ENCODE results near the gene SMIM38.

SMIM38 gene

DNA sequence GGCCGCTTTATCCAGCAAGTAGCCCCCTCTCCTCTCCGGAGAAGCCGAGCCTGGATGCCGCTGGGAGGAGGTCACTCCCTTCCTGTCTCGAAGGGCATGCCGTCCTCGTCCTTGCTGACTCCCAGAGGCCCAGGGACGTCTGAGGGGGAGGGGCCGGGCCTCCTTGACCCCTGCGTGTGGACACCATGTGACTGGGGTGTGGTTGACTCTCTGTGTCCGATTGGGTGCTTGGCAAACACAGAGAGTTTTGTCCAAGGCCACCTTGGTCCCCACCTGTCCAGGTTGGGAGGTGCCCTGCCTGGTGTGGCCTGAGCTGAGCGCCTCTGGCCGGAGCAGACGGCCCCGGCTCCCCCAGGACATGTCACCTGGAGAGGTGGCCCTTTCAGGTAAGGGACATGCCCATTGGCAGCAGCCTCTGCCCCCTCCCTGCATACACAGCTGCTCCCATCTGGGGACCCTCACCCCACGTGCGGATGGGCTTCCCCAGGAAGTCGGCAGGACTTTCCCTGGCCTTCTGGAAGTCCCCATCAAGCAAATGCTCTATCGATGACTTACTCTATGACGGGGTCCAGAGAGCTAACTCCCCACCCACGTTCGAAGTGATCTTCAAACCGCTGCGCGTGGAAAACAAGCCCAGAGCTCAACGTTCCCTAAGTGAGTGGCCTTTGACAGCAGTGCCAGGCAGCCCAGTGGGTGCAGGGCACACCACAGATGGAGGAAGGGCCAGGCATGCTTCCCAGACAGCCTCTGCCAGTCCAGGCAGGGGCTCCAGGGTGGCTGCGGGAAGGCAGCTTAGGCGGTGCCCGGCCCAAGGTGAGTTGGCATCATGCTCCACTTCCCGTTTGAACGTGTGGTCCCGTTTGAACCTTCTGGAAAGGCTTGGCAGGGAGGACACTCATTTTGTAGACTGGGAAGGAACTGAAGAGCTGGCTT is at the start of gene SMIM38:
SMIM38 (plus strand) TSS at position 634 of the 933 bp plus-strand sequence. CDS start 1,912 bp downstream, outside the sequence.
- DNase-seq (ENCODE audit: low spot score), result peak; percentile 34

DNA sequence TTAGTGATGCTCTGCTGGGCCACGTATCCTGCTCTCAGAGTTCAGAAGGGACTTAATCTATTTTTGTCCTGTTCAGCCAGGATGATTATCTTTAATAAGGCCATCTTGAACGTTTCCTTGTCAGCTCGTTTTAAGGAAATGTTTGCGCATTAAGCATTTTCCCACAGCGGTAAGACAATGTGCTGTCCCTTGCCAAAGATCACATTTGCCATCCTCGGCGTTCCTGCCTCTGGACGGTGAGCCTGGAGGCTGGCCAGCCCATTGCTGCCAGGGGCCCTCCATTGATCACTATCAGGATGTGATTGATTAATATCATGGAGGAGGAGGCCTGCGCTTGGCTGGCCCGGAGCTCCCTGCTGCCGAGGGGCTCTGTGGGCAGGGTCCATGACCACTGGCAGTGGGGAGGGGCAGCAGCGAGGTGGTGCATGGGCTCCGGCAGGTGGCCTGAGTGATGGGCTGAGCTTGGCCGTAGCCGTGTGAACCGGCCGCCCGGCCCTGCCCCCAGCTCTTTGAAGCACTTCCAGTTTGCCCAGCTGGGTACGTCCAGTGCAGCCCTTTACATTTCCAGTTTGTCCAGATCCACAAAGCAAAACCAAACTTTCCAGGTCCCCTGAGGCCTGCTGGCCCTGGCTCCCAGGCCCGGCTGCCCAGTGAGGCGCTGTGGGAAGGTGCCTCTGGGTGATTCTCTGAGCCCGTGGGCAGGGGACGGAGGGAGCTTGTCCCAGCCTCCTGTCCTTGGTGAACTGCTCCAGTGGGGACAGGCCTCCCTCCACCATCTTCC is 49.5 kb upstream of the SMIM38 start:
- no peak for DNase-seq (ENCODE audit: low spot score)

DNA sequence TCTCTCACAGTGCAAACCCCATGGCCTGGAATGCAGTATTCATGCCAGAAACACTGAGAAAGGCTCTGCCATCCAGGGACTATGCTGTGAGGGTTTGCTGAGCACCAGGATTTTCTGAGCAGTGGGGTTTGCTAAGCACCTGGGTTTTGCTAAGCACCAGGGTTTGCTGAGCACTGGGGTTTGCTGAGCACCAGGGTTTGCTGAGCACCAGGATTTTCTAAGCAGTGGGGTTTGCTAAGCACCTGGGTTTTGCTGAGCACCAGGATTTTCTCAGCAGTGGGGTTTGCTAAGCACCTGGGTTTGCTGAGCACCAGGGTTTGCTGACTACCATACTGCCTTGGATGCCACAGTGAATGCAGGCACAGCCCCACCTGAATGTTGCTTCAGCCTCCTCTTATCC is 48.3 kb upstream of the SMIM38 start:
- DNase-seq (ENCODE audit: low spot score), result no peak

DNA sequence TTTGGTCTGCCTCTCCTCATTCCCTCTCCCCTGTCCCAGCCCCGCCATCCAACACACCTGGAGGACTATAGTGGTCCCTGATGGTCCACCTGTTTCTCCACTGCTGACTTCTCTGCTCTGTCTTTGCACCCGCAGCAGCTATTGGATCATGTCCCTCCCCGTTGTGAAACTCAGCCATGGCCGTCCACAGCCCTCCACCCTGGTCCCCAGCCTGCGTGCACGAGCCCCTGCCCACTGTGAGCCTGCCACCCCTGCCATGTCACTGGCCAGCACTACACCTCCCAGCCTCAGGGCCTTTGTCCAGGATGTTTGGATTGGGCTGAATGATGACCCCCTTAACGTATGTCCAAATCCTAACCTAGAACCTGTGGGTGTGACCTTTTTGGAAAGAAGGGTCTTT is 47.7 kb upstream of the SMIM38 start:
- DNase-seq (ENCODE audit: low spot score), result no peak

DNA sequence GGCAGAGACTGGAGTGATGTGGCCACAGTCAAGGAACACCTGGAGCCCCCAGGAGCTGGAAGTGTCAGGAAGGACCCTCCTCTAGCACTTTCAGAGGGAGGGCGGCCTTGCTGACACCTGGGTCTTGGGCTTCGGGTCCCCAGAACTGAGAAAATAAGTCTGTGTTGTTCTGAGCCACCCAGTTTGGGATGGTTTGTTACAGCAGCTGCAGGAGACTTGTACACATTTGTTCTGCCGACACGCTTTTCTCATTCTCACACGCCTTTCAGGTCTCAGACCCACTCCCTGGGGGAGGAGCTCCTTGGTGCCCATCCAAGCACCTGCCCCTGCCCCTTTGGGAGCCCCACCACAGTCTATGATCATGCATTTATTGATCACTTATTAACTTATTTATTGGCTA is 47.2 kb upstream of the SMIM38 start:
- DNase-seq (ENCODE audit: low spot score), result no peak

DNA sequence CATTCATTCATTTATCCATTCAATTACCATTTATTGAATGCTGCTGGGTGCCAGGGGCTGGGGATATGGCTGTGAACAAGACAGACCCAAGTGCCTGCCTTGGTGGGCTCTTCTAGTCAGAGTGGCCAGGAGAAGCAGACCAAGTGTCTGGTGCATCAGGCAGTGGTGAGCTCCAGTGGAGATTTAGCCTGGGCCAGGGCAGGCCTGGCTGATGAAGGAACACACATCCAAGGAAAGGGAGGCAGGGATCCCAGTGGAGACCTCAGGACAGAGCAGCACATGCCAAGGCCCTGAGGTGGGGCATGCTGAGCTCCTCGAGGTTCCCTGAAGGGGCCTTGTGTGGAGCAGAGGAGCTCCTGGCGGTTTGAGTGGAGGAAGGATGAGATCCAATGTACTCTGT is 46.6 kb upstream of the SMIM38 start:
- no peak for DNase-seq (ENCODE audit: low spot score)

DNA sequence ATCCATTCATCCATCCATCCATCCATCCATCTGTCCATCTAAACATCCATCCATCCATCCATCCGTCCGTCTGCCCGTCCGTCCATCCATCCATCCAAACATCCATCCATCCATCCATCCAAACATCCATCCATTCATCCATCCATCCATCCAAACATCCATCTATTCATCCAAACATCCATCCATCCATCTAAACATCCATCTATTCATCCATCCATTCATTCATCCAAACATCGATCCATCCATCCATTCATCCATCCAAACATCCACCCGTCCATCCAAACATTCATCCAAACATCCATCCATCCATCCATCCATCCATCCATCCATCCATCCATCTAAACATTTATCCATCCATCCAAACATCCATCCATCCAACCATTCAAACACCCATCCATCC is 45.3 kb upstream of the SMIM38 start:
- DNase-seq (ENCODE audit: low spot score), result no peak

DNA sequence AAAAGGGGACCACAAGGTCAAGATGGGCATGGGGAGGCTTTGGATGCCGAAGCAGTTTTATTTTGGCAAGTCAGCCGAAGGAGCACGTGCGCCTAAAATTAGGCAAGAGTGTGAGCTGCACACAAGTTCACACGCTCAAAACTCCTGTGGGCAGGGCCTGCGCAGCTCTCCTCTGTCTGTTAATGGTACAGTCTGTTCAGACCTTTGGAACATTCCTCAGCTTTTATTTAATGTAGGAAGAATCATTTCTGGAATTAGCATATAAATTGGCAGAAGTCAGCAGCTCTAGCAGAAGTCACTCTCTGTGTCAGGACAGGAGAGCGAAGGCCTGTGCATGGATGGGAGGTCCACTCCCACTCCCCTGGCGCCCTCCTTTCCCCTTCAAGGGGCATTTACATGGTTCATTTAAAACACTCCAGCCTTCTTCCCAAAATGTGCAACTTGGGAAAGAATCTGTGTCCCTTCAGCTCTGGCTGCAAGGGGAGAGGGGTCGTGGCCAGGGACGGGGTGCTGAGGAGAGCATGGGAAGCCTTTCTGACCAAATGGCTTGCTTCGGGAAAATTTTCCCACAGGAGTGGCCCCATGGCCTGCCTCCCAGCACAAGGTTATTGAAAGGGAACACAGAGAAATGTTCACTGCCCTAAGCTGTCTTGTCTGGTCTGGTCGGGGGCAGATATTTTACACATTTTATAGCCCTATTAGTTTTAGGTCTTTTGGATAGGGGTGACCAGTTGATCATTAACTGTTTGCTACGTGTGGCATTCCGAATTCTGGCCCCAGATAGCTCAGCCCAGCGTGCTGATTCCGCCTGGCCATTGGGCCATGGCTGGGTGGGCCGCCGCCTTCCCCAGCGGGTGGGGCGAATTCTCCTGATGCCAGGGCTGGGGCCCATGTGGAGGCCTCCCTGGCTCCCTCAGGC is 43.9 kb upstream of the SMIM38 start:
- no peak for DNase-seq (ENCODE audit: low spot score)

DNA sequence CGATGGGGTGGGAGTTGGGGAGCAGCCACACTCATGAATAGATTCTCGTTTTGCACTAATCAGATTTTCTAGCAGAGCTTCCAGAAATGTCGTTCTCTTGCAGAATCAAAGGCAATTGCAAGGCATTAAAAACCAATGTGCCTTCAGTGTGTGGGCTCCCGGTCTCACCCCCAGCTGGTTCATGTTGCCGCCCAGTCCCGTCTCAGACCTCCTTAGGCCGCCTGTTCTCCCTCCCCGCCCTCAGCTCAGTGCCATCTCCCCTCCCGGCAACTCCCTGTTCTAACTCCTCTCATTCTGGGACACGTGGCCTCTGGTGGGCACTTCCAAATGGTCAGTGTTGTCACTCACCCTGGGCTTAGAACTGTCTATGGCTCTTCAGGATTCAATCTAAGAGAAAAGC is 42.5 kb upstream of the SMIM38 start:
- no peak for DNase-seq (ENCODE audit: low spot score)

DNA sequence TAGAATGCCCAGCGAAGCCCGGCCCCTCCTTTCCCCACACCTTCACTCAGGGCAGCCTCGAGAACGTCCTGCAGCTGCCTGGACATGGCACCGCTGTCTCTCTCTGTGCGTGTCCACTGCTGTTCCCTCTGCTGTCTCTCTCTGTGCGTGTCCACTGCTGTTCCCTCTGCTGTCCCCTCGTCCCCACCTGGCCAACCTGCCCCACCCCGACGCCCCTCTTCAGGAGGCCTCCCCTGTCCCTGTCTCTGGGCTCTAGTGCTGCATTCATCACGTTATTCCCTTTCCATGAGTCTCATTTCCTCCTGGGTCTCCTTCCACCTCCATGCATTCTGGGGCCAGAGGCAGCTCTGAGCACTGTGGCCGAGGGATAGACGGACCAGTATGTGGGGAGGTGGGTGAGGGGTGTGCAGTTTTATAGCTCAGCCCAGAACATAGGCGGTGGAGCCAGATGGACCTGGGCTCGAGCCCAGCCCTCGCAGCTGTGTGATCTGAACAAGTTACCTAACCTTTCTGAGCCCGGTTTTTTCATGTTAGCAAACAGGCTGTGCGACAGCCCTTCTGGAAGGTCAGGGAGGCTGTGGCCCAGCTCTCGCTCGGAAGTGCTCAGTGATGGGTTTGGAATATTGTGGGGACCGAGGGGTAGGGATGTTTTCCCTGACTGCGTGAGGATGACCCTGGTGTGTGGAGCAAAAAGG is 41.9 kb upstream of the SMIM38 start:
- no peak for DNase-seq (ENCODE audit: low spot score)

DNA sequence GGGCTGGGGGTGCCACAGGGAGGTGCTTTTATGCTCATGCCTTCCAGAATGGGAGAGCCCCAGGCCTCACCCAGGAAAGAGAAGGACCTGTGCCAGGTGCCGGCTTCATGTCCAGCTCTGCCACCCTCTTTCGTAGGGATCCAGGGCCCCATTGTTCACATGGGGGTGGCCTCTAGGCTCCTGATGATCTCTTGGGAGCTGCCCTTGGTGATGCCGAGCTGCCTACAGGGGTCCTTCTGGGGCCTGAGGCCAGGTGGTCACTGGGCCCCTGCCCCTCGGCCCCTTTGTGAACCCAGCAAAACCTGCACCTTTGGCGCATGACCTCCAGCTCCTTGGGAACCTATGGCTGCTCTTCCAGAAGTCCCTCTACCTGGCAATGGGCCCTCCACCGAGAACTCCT is 41.4 kb upstream of the SMIM38 start:
- DNase-seq (ENCODE audit: low spot score), result no peak

DNA sequence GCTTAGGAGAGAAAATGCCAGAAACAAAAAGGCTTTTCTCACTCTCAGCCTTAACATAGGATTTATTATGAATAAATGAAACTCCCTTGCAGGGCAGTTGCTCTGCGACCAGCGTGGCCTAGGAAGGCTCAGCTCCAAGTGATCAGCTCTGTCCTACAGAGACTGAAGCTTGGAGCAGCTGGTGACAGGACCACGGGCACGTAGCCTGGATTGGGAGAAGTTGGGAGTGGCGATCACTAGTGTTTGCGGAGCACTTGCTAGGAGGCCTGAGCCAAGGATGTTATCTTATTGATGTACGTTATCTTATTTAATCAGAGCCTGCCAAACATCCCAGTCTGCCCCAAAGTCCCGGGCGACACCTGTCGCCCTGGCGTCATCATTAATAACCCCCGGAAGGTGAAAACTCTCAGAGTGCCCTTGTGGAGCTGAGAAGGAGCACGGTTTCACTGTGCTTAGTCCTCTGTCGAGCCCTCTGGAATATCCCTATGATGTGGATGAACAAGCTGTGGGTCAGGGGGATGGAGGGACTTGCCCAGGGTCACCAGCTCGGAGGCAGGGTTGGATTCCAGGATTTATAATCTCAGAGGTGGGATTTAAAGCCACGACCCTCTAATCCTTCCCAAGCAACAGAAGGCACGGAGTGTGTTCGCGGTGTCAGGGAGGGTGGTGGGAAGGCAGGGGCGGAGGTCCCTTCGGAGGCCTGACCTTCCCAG is 40.8 kb upstream of the SMIM38 start:
- DNase-seq (ENCODE audit: low spot score), result no peak

DNA sequence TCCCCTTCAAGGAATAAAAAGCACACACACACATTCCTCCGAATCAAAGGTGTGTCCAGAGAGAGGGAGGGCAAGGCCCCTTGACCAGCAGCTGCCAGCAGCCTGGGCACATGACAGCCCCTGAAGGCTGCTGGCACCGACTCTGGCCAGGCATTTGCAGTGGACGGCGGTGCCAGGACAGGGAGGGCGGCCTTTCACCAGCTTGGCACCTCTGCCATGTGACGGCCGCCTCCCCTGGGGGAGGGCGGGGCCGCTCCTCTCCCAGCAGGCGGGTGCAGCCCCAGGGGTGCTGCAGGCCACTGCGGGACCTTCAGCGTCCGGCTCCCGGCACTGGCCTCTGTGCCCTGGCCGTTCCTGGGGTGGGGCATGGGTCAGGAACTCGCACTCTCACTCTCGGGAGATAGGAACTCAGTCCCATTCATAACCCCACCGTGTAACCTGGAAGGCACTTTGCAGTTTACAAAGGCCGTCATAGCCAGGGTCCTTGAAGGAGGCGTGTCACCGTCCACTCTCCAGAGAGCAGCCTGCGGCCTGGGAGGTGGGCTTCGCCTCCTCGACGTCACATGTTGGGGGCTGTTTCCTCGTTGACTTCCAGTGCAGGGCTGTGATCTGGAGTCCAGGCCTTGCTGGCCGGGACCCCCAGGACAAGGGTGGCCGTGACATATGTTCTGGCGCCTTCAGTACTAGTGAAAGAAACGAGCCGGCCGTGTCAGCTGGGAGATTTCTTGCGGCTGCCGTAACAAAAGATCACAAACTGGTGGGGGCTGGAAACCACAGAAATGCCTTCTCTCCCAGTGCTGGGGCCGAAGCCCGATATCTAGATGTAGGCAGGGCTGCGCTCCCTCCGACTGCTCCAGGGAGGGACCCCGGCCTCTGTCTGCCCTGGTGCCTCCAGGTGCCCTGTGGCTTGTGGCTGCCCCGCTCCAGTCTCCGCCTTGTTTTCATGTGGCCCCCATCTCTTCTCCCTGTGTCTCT is 39.9 kb upstream of the SMIM38 start:
- DNase-seq (ENCODE audit: low spot score), result no peak

DNA sequence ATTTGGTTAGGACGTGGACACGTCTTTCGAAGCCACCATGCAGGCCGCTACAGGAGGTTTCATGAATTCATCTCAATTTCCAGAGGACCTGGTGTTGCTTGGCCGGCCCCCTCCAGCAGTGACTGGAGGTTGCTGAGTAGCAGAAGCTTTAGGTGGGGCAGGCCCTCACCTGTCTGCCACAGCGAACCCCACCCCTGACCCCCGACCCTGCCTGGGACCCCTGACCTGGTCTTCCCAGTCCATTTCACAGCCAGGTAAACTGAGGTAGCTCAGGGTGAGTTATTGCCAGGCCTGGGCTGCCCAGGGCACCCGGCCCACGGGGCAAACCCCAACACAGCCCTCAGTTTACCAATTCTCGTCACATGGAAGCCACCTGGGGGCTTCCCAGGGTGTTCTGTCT is 39.1 kb upstream of the SMIM38 start:
- no peak for DNase-seq (ENCODE audit: low spot score)

DNA sequence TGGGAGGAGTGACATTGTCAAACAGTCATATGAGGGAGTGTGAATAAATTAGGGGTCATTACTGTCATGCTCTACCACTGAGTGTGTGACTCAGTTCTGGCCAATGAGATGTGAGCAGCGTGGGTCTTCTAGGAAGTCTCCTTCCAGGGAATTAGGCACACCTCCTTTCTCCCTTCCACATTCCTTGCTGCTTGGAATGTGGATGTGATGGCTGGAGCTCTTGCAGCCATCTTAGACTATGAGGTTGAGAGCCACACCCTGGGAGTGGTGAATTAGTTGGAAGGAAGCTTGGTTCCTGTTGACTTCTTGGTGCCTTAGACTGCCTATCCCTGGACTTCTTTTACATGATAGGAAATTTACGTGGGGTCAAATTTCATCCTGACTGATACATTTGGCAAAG is 36.5 kb upstream of the SMIM38 start:
- no peak for DNase-seq (ENCODE audit: low spot score)

DNA sequence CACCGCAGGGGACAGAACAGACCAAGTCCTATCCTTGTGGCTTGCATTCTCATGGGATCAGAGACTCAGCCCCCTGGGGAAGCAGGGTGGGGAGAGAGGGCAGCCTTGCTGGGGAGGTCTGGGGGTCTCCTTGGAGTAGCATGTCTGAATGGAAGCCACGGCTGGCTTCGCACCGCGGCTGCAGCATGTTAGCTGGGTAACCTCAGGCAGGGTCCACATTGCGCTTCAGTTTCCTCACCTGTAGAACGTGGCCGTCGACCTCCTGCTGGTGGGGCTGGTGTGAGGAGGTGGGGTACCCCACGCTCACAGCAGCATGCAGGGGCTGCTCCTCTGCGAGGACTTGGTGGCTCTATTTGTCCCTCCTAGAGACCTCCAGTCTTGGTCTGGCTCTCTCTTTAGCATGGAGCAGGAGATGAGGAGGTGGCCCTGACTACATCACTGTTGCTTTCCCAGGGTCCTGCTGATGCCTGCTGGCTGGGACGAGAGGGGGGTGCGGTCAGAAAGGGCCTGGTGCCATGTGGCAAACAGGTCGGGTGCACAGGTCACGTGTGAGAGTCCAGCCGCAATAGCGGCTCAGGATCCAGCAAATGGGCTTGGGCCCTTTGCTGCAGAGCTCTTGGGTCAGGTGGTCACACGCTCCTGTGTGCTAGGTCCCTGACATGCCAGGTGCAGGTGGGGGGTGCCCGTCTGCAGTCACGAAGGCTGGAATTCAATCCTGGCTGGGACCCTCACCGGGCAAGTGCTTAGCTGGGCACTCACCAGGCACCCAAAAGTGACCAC is 35.4 kb upstream of the SMIM38 start:
- DNase-seq (ENCODE audit: low spot score), result no peak

DNA sequence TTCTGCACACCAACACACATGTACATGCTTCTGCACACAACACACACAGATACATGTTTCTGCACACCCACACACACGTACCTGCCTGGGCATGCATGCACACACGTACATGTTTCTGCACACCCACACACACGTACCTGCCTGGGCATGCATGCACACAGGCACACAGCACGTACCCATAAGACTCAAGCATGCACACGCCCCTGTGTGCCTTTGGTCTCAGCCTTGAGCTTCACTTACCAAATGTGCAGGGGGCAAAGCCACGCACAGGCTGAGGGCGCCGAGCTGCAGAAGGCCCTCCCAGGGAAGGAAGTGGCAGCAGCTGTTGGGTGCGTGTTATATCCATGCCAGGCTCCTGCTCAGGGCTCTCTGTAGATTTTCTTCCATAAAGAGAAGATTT is 34.7 kb upstream of the SMIM38 start:
- no peak for DNase-seq (ENCODE audit: low spot score)

DNA sequence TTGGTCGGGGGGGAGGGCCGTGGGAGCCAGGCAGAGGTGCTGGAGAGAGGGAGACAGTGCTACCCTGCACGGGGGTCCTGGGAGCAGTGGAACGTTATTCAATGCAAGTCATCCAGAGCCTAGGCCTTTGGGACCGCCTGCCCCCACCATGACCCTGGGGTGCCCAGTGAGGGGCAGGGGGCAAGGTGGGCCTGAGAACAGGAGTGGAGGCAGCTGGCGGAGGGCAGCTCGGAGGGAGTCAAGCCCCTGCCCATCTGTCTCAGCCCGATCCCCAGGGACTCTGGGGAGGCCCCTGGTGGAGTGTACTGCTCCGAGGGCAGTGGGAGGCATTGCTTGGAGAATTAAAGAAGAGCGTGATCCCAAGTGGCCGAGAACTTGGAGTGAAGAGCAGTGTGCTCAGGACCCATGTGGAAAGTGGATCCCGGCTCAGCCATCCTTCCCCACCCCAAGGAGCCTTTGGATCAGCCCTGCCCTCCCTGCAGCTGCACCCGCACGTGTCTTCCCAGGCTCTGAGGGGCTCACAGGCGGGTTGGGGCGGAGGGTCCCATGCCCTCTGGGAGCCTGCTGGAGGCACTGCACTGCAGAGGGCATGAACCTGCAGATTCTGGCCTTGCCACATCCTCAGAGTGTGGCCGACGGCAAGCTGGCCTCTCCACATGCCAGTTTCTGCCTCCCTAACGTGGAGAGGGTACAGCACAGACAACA is 34.0 kb upstream of the SMIM38 start:
- no peak for DNase-seq (ENCODE audit: low spot score)
